HG02642 (cell line): ENCODE measurements around the gene SHISA8.
"Not testable (repeated sequence)": the region's sequence is repeated elsewhere in the genome, so short reads cannot be mapped to it uniquely, and the experiment has no call there.

ENCODE experiments used
- ATAC-seq: cut with Tn5 transposase; IDR thresholded peaks from one replicate; pipeline ENCODE4 v1.9.1; 2021; ENCODE audit warnings: mild to moderate bottlenecking; ENCODE audit not compliant: unreplicated experiment, poor library complexity

Gene SHISA8

GRCh38 chr22:41902016-41902415 lies 12.9 kb downstream of the SHISA8 start:
- ATAC-seq = no peak

- ATAC-seq = no peak
Measured at GRCh38 chr22:41900652-41901312, 14.1 kb downstream of the SHISA8 start.

DNA sequence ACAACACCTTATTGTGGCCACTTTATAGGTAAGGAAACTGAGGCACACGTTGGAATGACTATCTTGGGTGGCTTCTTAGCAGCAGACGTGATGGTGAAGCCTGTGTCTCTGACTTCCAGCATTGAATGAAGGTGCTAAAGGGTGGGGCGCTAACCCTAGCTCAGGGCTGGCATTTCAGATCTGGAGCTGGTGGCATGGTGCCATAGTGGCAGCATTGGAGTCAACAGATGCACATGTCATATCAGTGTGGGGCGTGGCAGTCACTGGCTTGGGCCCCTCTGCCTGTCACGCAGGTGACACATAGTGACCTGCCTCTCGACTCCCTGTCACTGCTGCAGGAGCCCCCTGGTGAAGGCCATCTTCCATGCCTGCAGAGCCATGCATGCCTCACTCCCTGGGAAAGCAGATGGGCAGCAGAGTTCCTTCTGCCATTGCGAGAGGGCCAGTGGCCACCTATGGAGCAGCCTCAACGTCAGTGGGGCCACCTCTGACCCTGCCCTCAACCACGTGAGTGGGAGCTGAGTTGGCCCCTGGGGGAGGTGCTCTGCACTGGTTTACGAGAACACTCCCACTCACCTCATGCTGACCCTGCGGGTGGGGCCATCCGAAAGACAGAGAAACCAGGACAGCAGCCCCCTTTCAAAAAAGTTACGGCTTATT lies 14.8 kb downstream of the SHISA8 start:
- no peak for ATAC-seq

DNA sequence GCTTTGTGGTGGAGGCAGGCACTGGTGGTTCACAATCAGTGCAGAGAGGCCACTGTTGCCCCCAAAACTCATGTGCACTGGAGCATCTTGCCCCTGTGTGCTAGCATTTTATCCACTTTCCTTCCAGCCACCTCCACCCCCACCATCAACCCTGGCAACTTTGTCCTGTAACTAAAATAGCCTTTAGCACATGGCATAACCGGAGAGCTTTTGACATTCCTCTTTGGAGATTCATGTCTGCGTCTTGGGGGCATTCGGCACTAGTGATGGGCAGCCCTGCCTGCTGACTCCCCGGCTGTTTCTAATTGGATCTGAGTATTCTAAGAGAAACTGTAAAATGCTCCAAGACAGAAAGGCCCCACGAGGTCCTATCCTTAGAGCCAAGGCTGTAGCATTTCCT lies 15.8 kb downstream of the SHISA8 start:
- ATAC-seq = no peak

DNA sequence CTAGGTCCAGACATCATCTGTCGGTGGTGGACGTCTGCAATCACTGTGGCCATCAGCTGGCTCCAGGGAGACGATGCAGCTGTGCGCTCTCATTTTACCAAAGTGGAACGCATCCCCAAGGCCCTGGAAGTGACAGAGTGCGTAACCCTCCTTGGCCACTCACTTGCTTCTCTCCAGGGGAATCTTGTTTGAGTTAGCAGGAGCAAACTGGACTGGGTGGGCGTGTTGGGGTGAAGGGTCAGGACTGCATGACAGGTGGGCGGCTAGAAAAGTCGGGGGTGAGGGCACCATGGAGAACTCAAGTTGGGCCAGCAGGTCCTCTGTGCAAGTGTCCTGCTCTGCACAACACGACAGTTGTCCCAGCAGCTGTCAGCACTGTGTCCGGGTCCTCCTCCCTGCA lies 16.2 kb downstream of the SHISA8 start:
- no peak for ATAC-seq

DNA sequence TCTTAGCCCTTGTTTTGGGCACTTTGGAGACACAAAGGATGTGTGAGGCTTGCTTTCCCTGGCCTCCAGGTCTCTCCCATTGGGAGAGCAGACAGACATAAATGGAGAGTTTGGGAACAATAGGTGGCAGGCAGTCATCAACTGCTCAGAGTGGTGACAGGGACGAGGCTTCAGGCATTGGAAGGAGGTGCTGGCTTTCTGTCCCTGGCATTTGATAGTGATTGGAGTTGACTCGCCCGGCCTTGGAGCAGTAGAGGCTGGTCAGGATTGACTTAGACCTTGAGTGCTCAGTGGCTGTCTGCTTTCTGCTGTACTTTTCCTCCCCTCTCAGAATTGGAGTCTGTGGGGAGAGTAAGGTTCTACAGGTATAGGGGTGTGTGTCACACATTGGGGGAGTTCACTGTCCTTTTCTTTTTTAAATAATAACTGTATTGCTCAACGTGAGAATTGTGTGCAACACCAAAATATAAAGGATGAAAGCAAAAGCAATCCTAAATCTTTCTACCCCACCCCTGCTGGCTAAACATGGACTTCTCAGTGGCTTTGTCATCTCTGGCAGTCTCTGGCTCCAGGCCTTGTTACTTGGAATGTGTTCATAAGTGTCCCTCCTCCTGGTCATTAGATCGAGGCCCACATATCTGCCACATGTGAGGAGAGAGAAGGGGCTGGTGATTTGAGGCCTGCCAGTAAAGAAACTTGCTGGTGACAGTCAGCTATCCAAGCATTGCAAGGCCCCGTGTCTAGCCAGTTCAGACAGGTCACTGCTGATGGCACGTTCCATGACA lies 21.1 kb downstream of the SHISA8 start:
- no peak for ATAC-seq

- no peak for ATAC-seq
Measured at GRCh38 chr22:41892721-41893120, 22.2 kb downstream of the SHISA8 start.

GRCh38 chr22:41891407-41891806 lies 23.5 kb downstream of the SHISA8 start:
- ATAC-seq = no peak

DNA sequence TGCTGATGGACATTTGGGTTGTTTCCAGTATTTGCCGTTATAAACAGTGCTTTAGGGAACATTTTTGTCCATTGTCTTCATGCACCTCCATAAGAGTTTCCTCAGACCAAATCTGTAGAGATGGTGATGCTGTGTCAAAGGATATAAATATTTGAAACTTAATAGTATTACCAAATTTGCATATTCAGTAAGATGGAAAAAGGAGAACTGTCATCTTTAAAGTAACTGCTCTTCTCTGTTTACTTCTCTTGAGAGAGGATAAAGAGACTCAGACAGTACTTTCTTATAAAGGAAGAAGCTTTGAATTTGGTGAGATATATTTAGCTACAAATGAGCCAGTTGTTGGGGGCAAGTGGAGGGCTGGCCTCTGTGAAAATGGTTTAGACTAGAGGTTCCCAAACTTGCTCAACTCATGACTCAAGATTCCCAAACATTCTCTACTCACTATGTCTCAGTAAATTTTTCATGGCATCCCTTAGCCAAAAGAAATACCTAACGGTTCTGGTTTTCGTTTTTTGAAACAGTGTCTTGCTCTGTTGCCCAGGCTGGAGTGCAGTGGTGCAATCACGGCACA lies 26.2 kb downstream of the SHISA8 start:
- ATAC-seq = no peak

DNA sequence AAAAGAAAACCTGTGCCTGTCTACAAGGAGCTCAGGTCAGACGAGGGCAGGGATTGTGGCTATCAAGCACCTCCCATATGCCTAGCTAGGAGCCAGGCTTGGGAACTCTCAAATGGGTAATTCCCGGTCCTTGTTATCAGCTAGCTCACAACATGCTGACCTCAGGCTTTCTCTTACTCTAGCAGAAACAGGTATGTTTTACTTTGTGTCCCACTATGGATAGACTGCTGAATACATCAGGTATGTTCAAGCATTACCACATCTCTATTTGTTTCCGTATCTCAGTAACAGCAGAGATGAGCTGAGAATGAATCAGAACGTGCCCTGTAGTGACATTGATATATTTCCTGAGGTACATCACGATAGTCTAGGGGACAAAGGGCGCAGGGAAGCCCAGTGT lies 29.4 kb downstream of the SHISA8 start:
- ATAC-seq = no peak

DNA sequence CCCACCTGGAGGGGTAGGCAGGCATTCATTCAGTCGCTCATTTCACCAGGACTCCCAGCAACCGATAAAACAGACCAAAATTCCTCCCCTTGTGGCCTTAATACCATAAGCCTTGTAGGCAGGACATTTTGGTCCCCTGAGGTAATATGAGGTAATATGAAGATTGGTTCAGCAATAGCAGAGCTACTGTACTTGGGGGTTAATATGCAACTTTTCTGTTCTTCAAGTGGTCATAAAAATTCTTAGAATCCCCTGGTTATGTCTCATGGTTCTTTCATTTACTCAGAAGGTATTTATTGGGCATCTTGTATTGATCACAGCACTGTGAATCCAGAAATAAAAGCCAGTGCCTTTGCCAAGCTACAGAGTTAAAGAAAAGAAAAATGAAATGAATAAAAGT lies 29.8 kb downstream of the SHISA8 start:
- no peak for ATAC-seq

DNA sequence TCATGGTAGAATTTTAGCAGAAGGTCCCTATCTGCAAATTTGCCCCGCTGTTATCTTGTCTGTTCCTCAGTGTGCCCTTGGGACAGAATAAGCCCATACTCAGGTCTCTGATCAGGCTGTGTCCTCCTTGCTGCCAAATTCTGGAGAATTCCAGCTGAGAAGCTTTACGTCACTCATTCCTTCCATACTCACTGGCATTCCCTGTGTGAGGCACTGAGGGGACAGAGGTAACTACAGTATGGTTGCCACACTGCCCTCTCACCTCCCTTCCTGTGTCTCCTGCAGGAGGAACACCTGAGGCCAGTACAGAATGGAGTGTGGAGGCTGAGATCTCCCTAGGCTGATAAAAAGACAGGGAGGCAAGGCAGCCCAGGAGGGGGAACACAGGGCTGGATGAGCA lies 31.5 kb downstream of the SHISA8 start:
- no peak for ATAC-seq

GRCh38 chr22:41880653-41881052 lies 34.2 kb downstream of the SHISA8 start:
- no peak for ATAC-seq

GRCh38 chr22:41876675-41877074 lies 38.2 kb downstream of the SHISA8 start:
- ATAC-seq = no peak

DNA sequence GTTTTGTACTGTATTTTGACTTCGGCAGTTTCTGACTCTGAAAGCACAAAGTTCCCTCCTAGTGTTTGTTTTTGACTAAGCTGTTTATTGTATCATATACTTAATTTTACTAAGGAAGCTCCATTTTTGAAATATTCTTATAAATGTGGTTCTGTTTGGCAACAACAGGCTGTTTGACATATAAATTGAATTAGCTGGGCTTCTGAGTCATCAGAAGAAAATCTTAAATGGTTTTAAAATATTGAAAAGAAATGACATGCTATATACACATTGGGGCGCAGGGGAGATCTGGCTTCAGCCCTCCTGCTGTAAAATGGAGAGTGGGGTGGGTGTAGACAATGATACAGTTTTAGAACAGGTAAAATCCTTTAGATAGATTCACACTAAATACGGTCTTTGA lies 38.6 kb downstream of the SHISA8 start:
- ATAC-seq = no peak

GRCh38 chr22:41875531-41876270 lies 39.2 kb downstream of the SHISA8 start:
- no peak for ATAC-seq

DNA sequence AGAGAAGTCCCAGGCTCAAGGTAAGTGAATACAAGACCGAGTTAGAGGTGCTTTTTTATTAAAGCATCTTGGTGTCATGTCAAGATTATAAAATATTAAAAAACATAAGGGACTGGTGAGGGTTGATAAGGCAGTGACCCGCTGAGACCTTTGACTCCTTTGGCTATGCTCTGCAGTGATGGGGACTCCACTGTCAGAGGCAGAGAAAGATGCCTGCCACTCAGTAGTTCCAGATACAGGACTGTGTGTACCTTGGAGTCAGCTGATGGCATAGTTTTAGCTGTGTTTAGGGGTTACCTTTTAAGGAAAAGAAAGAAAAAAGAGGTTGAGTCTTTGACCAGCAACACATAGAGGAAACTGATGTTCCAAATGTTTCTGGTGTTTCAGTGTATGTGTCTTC lies 40.8 kb downstream of the SHISA8 start:
- ATAC-seq = no peak

DNA sequence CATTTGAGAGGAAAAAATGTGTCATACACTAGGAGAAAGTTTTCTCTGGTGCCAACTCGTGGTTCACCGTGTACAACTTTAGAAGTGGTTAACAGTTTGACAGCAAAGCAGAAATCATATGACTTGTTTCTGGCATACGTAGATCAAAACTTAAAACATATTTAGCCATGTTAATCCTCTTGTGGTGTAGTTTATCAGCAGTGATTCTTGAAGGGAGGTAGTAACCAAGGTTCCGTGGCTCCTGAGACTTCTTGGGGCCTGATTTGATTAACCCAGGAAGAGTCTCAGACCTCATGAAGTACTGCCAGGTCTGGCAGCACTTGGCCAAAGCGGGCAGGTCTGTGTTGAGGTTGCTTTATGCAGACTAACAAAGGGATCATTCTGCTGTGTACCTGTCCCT lies 41.5 kb downstream of the SHISA8 start:
- no peak for ATAC-seq

- ATAC-seq = no peak
Measured at GRCh38 chr22:41870786-41871185, 44.1 kb downstream of the SHISA8 start.

- not testable (repeated sequence) for ATAC-seq
Measured at GRCh38 chr22:41870081-41870480, 44.8 kb downstream of the SHISA8 start.
